ENCODE measurements around the gene DGCR2.

DNA sequence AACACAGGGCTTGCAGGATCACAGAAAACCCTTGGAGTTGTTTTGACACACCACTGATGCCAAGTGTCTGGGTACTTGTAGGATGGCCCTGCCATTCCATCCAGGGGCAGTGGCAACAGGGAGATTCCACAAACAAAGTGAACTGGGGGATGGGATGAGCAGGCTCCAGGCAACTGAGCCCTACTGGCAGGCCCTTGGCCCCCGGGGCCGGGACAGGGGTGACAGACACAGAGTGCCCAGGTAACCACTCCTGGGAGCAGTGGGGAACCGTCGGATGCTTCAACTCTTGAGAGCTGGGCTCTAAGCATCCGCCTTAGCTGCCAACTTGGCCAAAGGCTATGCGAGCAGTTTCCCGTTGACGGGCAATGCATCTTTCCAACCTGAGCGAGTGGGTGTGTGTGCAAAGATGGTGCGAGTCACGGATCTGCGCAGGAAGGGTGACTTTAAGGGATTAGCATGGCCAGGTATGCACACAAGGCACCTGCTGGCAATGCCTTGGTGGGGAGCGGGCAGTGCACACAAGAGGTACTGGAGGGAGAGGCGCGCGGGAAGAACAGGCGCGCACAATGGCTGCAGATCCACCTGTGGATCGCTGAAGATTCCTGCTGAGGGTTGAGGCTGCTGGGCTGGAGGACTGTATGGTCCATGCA, 103.1 kb downstream of the DGCR2 start:
- TF ChIP-seq POLR2A (IDR thresholded peaks at IDR 0.05) (no peak), CTCF (IDR thresholded peaks at IDR 0.05) (no peak)
